HEK293 (cell line): ENCODE data around the gene NUDT8.

Experiments
- CTCF ChIA-PET: fragments of 350-600 bp; formaldehyde crosslinking; extraction: SDS; loops from one replicate; lab custom pipeline; 2021; ENCODE audit warnings: antibody characterized with exemption; lab: Yijun Ruan, JAX
- POLR2A ChIA-PET: fragments of 300-600 bp; formaldehyde crosslinking; extraction: SDS; loops from one replicate; lab custom pipeline; 2020; ENCODE audit warnings: antibody characterized with exemption, inconsistent platforms; lab: Yijun Ruan, JAX
- H3K27ac ChIP-seq: fragments of 200-500 bp; sonication (Bioruptor generic); 2 replicates; pipeline ENCODE4 v1.5.1; 2014; ENCODE audit warnings: low read depth, low read length, control low read depth, inconsistent platforms; ENCODE audit errors: extremely low read depth
- H3K36me3 ChIP-seq, 2 experiments: fragments of 200-500 bp in 1 of 2; sonication (Bioruptor generic) in 1 of 2; 1 replicate in 1 of 2; 2 replicates in 1 of 2; pipeline ENCODE4 v1.5.1; 2014 to 2017; ENCODE audit warnings: inconsistent platforms in 2 of 2, low read length in 2 of 2; ENCODE audit not compliant: control insufficient read depth in 2 of 2, insufficient read depth in 1 of 2
- H3K4me1 ChIP-seq: fragments of 200-500 bp; sonication (Bioruptor generic); 2 replicates; pipeline ENCODE4 v1.5.1; 2014; ENCODE audit warnings: mild to moderate bottlenecking, low read length, inconsistent platforms; ENCODE audit not compliant: control insufficient read depth, insufficient read depth
- H3K4me3 ChIP-seq: 2 replicates; pipeline ENCODE4 v1.5.1; 2011; ENCODE audit warnings: low read depth, mild to moderate bottlenecking, control low read depth, low read length, moderate library complexity
- H3K9me3 ChIP-seq: fragments of 200-500 bp; sonication (Bioruptor generic); 2 replicates; pipeline ENCODE4 v1.5.1; 2014; ENCODE audit warnings: low read depth, low read length, inconsistent platforms; ENCODE audit not compliant: control insufficient read depth, insufficient read depth
- HOXC10 ChIP-seq: sonication (generic); formaldehyde crosslinking; IDR thresholded peaks from 2 replicates; pipeline ENCODE4 v1.8.1; 2023; ENCODE audit warnings: mild to moderate bottlenecking, missing genetic modification reagents
- HOXD13 ChIP-seq: sonication (generic); formaldehyde crosslinking; IDR thresholded peaks from 2 replicates; pipeline ENCODE4 v1.8.0; 2022; ENCODE audit warnings: missing genetic modification reagents, borderline replicate concordance
- KLF7 ChIP-seq: fragments of 450-650 bp; formaldehyde crosslinking; IDR thresholded peaks from 2 replicates; pipeline ENCODE4 v1.5.1; 2016; ENCODE audit warnings: missing biosample characterization, missing genetic modification characterization, borderline replicate concordance
- KLF9 ChIP-seq: fragments of 450-650 bp; formaldehyde crosslinking; IDR thresholded peaks from 2 replicates; pipeline ENCODE4 v1.5.1; 2016; ENCODE audit warnings: missing biosample characterization, missing genetic modification characterization, low read depth
- PRDM1 ChIP-seq: fragments of 450-650 bp; formaldehyde crosslinking; IDR thresholded peaks from 2 replicates; pipeline ENCODE4; 2016; ENCODE audit warnings: missing biosample characterization, missing genetic modification characterization
- ZNF292 ChIP-seq: fragments of 450-650 bp; formaldehyde crosslinking; IDR thresholded peaks from 2 replicates; pipeline ENCODE4 v1.5.1; 2016; ENCODE audit warnings: low read depth, missing biosample characterization, missing genetic modification characterization, borderline replicate concordance
- ZNF341 ChIP-seq: fragments of 450-650 bp; formaldehyde crosslinking; IDR thresholded peaks from 2 replicates; pipeline ENCODE4; 2016; ENCODE audit warnings: low read depth, missing biosample characterization, missing genetic modification characterization
- ZNF350 ChIP-seq: fragments of 450-650 bp; formaldehyde crosslinking; IDR thresholded peaks from 2 replicates; pipeline ENCODE4 v1.5.0; 2017; ENCODE audit warnings: missing biosample characterization, mild to moderate bottlenecking, missing genetic modification characterization
- ZNF391 ChIP-seq: fragments of 450-650 bp; formaldehyde crosslinking; IDR thresholded peaks from 2 replicates; pipeline ENCODE4 v1.5.1; 2016; ENCODE audit warnings: low read depth, missing biosample characterization, missing genetic modification characterization, borderline replicate concordance
- ZNF521 ChIP-seq: fragments of 450-650 bp; formaldehyde crosslinking; IDR thresholded peaks from 2 replicates; pipeline ENCODE4 v1.5.1; 2017; ENCODE audit warnings: missing biosample characterization, mild to moderate bottlenecking, missing genetic modification characterization
- ZNF600 ChIP-seq: fragments of 450-650 bp; formaldehyde crosslinking; IDR thresholded peaks from 2 replicates; pipeline ENCODE4 v1.5.1; 2016; ENCODE audit warnings: missing biosample characterization, missing genetic modification characterization
- TF ChIP-seq, protein P1 (sequence below): fragments of 450-650 bp; formaldehyde crosslinking; IDR thresholded peaks from 2 replicates; pipeline ENCODE4 v1.5.0; 2017; ENCODE audit warnings: missing biosample characterization, missing genetic modification characterization, borderline replicate concordance
- TF ChIP-seq, protein P2 (sequence below): sonication (generic); formaldehyde crosslinking; IDR thresholded peaks from 2 replicates; pipeline ENCODE4 v1.8.1; 2022; ENCODE audit warnings: mild to moderate bottlenecking, moderate library complexity, missing genetic modification reagents
- TF ChIP-seq, protein P3 (sequence below): fragments of 450-650 bp; formaldehyde crosslinking; IDR thresholded peaks from 2 replicates; pipeline ENCODE4 v1.5.1; 2016; ENCODE audit warnings: missing biosample characterization, missing genetic modification characterization, low read depth
- TF ChIP-seq, protein P4 (sequence below): fragments of 450-650 bp; formaldehyde crosslinking; IDR thresholded peaks from 2 replicates; pipeline ENCODE4 v1.5.1; 2016; ENCODE audit warnings: missing biosample characterization, missing genetic modification characterization
- TF ChIP-seq, protein P5 (sequence below): fragments of 450-650 bp; formaldehyde crosslinking; IDR thresholded peaks from 2 replicates; pipeline ENCODE4 v1.5.1; 2016; ENCODE audit warnings: missing biosample characterization, missing genetic modification characterization

The NUDT8 gene

DNA sequence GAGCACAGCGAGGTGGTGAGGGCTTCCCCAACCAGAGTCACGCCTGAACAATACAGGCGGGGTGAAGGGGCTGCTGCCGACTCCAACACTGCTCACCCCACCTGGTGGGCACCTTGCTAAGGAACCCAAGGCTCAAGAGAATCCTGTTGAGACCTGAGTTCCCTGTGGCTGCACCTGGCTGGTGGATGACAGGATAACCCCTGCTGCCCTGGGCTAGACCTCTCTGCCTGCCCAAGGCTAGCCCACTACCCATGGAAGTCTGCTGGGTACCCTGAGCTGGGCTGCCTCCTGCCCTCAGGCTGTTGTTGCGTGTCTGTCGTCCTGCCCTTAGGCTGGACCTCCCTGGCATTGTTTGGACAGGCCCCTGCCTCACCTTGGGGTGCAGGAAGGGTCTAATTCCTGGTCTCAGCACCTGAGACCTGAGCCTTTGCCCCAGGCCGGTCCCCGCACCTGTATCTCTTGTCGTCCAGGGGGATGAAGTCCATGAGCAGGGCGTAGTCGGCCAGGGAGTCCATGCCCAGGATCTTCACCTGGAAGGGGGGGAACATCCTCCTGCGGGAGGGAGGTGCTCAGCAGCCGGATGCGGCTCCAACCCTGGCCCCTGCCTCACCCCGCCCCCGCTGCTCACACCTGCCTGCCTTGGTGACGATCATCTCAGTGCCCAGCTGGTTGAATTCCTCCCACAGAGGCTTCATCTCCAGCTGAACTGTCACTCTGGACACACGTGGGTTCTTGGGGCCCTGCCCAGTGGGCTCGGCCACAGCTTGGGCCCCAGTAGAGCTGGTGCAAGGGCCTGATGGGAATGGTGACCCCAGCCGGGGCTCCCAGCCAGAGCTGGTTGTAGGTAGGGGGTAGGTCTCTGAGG lies 4.9 kb upstream of the NUDT8 start:
- ChIA-PET CTCF (interaction anchor here (0.7 to 2.6 kb wide), 3 partner anchors 25 to 63 kb away, joined by 3 to 8 read pairs (median 3); no protein-coding TSS in a partner anchor), POLR2A (interaction anchor here (0.6 kb wide), 1 partner anchor 17 kb away, joined by 5 read pairs; no protein-coding TSS in a partner anchor)
- Histone ChIP-seq H3K36me3 (no peaks in the 10 kb centered on the region), H3K4me1 (no peaks in the 10 kb centered on the region), H3K27ac (no peak overlapping the region), H3K4me3 (no peak overlapping the region), H3K9me3 (no peaks in the 10 kb centered on the region)
- no peak for TF ChIP-seq KLF7 (tag by site-specific recombination)
- no peak for TF ChIP-seq HOXD13 (CRISPR knock-in tag)
- no peak for TF ChIP-seq ZNF391
- TF ChIP-seq, protein P1, sequence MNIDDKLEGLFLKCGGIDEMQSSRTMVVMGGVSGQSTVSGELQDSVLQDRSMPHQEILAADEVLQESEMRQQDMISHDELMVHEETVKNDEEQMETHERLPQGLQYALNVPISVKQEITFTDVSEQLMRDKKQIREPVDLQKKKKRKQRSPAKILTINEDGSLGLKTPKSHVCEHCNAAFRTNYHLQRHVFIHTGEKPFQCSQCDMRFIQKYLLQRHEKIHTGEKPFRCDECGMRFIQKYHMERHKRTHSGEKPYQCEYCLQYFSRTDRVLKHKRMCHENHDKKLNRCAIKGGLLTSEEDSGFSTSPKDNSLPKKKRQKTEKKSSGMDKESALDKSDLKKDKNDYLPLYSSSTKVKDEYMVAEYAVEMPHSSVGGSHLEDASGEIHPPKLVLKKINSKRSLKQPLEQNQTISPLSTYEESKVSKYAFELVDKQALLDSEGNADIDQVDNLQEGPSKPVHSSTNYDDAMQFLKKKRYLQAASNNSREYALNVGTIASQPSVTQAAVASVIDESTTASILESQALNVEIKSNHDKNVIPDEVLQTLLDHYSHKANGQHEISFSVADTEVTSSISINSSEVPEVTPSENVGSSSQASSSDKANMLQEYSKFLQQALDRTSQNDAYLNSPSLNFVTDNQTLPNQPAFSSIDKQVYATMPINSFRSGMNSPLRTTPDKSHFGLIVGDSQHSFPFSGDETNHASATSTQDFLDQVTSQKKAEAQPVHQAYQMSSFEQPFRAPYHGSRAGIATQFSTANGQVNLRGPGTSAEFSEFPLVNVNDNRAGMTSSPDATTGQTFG (tag by site-specific recombination) = no peak
- TF ChIP-seq KLF9 = no peak
- no peak for TF ChIP-seq ZNF600 (tag by site-specific recombination)
- no peak for TF ChIP-seq HOXC10 (CRISPR knock-in tag)

DNA sequence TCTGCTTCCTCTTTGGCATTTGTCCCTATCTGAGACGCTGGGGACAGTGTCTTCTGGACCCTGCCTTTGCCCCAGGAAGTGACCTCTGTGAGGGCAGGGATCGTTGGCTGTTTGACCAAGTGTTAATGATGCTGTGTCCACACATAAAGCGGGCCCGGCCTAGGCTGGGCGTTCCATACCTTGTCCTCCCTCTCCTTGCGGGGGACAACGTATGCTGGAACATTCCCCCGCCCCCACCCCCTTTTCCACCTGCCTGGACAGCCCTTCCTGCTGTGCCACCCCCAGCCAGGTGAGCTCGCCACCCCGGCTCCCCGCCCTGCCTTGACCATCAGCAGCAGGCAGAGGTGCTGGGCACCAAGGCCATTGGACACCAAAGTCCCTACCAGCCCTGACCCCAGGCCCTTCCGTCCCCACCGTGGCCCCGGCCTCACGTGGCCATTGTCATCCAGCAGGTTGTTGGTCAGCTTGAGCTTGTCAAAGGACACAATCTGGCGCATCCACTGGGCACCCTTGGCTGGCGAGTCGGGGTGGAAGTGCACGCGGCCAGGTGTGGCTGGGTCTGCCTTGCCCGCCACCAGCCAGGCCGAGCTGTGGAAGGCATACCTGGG lies 4.1 kb upstream of the NUDT8 start:
- CTCF ChIA-PET = interaction anchor here (2.6 kb wide), 1 partner anchor 26 kb away, joined by 8 read pairs; no protein-coding TSS in a partner anchor
- POLR2A ChIA-PET = interaction anchor here (0.6 kb wide), 1 partner anchor 17 kb away, joined by 5 read pairs; no protein-coding TSS in a partner anchor
- Histone ChIP-seq H3K4me1 (no peaks in the 10 kb centered on the region), H3K27ac (no peak overlapping the region), H3K36me3 (no peaks in the 10 kb centered on the region), H3K4me3 (no peak overlapping the region), H3K9me3 (no peaks in the 10 kb centered on the region)
- TF ChIP-seq ZNF521 (tag by site-specific recombination) = no peak
- TF ChIP-seq, protein P2, sequence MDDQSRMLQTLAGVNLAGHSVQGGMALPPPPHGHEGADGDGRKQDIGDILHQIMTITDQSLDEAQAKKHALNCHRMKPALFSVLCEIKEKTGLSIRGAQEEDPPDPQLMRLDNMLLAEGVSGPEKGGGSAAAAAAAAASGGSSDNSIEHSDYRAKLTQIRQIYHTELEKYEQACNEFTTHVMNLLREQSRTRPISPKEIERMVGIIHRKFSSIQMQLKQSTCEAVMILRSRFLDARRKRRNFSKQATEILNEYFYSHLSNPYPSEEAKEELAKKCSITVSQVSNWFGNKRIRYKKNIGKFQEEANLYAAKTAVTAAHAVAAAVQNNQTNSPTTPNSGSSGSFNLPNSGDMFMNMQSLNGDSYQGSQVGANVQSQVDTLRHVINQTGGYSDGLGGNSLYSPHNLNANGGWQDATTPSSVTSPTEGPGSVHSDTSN (CRISPR knock-in tag) = no peak
- no peak for TF ChIP-seq ZNF341 (tag by site-specific recombination)
- TF ChIP-seq, protein P3, sequence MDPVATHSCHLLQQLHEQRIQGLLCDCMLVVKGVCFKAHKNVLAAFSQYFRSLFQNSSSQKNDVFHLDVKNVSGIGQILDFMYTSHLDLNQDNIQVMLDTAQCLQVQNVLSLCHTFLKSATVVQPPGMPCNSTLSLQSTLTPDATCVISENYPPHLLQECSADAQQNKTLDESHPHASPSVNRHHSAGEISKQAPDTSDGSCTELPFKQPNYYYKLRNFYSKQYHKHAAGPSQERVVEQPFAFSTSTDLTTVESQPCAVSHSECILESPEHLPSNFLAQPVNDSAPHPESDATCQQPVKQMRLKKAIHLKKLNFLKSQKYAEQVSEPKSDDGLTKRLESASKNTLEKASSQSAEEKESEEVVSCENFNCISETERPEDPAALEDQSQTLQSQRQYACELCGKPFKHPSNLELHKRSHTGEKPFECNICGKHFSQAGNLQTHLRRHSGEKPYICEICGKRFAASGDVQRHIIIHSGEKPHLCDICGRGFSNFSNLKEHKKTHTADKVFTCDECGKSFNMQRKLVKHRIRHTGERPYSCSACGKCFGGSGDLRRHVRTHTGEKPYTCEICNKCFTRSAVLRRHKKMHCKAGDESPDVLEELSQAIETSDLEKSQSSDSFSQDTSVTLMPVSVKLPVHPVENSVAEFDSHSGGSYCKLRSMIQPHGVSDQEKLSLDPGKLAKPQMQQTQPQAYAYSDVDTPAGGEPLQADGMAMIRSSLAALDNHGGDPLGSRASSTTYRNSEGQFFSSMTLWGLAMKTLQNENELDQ (tag by site-specific recombination) = no peak
- no peak for TF ChIP-seq ZNF350 (tag by site-specific recombination)
- TF ChIP-seq, protein P4, sequence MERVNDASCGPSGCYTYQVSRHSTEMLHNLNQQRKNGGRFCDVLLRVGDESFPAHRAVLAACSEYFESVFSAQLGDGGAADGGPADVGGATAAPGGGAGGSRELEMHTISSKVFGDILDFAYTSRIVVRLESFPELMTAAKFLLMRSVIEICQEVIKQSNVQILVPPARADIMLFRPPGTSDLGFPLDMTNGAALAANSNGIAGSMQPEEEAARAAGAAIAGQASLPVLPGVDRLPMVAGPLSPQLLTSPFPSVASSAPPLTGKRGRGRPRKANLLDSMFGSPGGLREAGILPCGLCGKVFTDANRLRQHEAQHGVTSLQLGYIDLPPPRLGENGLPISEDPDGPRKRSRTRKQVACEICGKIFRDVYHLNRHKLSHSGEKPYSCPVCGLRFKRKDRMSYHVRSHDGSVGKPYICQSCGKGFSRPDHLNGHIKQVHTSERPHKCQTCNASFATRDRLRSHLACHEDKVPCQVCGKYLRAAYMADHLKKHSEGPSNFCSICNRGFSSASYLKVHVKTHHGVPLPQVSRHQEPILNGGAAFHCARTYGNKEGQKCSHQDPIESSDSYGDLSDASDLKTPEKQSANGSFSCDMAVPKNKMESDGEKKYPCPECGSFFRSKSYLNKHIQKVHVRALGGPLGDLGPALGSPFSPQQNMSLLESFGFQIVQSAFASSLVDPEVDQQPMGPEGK (tag by site-specific recombination) = no peak
- no peak for TF ChIP-seq PRDM1
- TF ChIP-seq, protein P5, sequence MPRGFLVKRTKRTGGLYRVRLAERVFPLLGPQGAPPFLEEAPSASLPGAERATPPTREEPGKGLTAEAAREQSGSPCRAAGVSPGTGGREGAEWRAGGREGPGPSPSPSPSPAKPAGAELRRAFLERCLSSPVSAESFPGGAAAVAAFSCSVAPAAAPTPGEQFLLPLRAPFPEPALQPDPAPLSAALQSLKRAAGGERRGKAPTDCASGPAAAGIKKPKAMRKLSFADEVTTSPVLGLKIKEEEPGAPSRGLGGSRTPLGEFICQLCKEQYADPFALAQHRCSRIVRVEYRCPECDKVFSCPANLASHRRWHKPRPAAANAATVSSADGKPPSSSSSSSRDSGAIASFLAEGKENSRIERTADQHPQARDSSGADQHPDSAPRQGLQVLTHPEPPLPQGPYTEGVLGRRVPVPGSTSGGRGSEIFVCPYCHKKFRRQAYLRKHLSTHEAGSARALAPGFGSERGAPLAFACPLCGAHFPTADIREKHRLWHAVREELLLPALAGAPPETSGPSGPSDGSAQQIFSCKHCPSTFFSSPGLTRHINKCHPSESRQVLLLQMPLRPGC (tag by site-specific recombination) = no peak
- TF ChIP-seq ZNF292 (tag by site-specific recombination) = no peak
